AG10803 (cell line): ENCODE measurements around the gene ICE2.
"Not testable (repeated sequence)": the region's sequence is repeated elsewhere in the genome, so short reads cannot be mapped to it uniquely, and the experiment has no call there.

Experiments used
- DNase-seq: peaks from one replicate; pipeline ENCODE4 v3.0.0; 2010; ENCODE audit warnings: low read depth
- H3K4me3 ChIP-seq: 2 replicates; pipeline ENCODE4 v1.5.1; 2011; ENCODE audit warnings: mild to moderate bottlenecking, low read length, control low read depth
- TF ChIP-seq, protein P1 (sequence below): conservative IDR thresholded peaks from 2 replicates; pipeline ENCODE4 v1.5.1; 2011; ENCODE audit warnings: mild to moderate bottlenecking, low read length, control low read depth, inconsistent platforms

Gene ICE2

DNA sequence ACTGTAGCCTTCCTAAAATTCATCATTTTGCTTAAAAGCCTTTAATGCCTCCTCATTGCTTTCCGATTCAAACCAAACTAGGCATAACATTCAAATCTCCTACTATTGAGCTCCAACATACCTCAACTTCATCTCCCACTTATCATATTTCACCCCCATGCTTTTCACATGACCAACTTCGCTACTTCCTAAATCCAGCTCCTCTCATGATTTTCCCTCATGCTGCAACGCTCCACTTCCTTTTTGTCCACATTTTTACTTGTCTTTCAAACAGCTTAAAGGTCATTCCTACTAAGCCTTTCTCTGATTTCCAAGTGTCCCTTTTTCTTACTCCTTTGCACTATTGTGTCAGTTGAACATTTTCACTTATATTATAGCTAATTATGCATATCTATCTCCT, 60.8 kb downstream of the ICE2 start:
- TF ChIP-seq, protein P1, sequence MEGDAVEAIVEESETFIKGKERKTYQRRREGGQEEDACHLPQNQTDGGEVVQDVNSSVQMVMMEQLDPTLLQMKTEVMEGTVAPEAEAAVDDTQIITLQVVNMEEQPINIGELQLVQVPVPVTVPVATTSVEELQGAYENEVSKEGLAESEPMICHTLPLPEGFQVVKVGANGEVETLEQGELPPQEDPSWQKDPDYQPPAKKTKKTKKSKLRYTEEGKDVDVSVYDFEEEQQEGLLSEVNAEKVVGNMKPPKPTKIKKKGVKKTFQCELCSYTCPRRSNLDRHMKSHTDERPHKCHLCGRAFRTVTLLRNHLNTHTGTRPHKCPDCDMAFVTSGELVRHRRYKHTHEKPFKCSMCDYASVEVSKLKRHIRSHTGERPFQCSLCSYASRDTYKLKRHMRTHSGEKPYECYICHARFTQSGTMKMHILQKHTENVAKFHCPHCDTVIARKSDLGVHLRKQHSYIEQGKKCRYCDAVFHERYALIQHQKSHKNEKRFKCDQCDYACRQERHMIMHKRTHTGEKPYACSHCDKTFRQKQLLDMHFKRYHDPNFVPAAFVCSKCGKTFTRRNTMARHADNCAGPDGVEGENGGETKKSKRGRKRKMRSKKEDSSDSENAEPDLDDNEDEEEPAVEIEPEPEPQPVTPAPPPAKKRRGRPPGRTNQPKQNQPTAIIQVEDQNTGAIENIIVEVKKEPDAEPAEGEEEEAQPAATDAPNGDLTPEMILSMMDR: no peak
- no peak overlapping the region for H3K4me3 ChIP-seq
- no peak for DNase-seq

DNA sequence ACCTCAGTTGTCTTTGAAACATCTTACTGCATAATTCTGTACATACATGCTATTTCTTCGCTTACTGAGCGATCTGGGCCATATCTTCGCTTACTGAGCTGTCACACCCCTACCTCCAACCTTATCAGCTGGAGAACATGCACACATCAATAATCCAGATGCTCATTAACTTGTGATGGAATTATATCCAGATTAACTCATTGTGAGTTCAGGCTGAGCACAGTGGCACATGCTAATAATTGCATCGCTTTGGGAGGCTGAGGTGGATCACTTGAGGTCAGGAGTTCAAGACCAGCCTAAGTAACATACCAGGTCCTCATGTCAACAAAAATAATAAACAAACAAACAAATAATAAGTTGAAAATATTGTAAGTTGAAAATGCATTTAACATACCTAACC, 61.8 kb downstream of the ICE2 start:
- DNase-seq: no peak
- TF ChIP-seq, protein P1: no peak

GRCh38 chr15:60416484-60416883, 62.5 kb downstream of the ICE2 start:
- TF ChIP-seq, protein P1: no peak
- no peak for DNase-seq
- no peak overlapping the region for H3K4me3 ChIP-seq

More for the DNA sequence above, 61.8 kb downstream of the ICE2 start:
- no peak overlapping the region for H3K4me3 ChIP-seq

DNA sequence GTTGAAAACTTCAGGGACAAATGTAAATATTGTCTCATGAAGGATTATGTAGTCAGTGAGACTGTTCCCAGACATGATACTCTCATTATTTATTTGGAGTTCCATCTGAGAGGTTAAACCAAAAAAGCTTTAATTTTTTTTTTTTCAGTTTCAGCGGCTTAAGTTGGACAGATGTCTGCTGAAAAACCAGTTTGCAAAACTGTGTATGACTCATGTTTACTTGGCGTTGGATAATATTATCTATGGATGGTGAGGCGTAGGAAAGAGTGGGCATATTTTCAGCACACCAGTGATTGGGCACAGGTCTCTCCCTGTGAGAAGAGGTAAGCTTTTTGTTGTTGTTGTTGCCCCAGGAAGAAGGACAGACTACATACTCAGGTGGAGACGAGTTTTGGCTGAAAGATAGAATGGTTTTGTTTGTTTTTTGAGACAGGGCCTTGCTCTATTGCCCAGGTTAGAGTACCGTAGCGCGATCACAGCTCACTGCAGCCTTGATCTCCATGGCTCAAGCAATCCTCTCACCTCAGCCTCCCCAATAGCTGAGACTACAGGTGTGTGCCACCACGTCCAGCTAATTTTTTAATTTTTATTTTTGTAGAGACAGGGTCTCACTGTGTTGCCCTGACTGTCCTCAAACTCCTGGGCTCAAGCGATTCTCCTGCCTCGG, 64.8 kb downstream of the ICE2 start:
- DNase-seq: peak; percentile 64
- TF ChIP-seq, protein P1: no peak
- H3K4me3 ChIP-seq: no peak overlapping the region

DNA sequence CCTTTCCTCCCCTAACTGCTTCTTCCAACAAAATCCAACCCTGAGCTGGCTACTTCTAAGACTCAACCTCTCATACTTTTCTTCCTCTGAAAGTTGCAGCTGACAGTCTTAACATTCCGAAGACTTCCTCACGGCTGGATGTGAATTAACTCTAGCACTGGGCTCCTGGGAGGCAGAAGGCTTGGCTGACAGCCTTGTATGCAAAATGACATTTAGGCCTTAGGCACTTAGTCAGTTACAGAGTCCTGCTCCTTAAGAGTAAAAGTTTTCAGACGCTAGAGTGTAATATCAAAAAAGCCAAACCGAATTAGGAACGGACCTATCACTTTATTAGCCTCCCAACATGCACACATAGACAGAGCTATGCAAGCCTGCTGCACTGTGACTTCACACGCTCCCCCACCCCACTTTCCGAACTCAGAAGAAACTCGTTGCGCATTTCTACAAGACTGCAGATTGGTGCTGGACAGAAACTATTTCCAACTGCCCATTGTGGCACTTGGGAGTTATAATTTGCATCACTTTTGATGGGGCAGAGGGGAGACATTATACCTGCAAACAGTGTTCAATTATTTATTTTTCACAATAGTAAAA, 65.6 kb downstream of the ICE2 start:
- H3K4me3 ChIP-seq: no peak overlapping the region
- peak; percentile 61 for DNase-seq
- TF ChIP-seq, protein P1: no peak

DNA sequence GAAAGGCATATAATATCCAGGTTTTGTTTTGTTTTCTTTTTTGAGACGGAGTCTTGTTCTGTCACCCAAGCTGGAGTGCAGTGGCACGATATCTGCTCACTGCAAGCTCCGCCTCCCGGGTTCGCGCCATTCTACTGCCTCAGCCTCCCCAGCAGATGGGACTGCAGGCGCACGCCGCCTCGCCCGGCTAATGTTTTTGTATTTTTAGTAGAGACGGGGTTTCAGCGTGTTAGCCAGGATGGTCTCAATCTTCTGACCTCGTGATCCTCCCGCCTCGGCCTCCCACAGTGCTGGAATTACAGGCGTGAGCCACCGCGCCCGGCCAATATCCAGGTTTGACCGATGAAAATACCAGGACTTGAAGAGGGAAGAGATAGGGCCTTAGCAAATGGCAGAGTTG, 66.1 kb downstream of the ICE2 start:
- not testable (repeated sequence) for H3K4me3 ChIP-seq, DNase-seq

DNA sequence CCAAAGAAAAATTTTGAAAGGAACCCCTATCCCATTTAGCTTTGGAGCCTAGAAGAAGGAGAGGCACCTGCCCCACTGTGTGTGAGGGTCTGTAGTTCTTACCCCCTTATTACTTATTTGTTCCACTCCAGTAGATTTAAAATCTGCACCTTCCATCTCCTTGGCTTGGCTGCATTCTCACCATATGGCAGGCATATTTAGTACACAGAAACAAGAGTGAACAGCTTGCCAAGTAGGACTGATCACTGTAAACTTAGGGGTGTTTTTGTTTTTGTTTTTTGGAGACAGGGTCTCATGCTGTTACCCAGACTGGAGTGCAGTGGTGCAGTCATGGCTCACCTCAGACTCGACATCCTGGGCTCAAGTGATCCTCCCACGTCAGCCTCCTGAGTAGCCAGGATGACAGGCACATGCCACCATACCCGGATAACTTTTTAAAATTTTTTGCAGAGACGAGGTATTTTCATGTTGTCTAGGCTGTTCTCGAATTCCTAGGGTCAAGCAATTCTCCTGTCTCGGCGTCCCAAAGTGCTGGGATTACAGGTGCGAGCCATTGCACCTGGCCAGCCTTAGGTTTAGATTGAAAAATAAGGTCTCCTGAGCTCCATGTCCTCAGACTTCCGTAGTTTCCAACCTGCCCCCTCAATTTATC, 67.0 kb downstream of the ICE2 start:
- peak; percentile 24 for DNase-seq
- no peak overlapping the region for H3K4me3 ChIP-seq
- TF ChIP-seq, protein P1: no peak

DNA sequence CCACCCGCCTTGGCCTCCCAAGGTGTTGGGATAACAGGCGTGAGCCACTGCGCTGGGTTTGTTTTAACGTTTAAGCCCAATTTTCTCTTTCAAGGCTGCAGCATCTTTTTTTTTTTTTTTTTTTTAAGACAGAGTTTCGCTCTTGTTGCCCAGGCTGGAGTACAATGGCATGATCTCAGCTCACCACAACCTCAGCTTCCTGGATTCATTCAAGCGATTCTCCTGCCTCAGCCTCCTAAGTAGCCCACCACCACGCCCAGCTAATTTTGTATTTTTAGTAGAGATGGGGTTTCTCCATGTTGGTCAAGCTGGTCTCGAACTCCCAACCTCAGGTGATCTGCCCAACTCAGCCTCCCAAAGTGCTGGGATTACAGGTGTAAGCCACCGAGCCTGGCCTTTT, 68.6 kb downstream of the ICE2 start:
- DNase-seq, H3K4me3 ChIP-seq: not testable (repeated sequence)
